MG63 (cell line): ENCODE data around the gene TDG. TPM values are rescaled to one million over a fixed set of nuclear protein-coding genes. Genes with fewer than 3 reads are reported as not detected.
A peak's percentile ranks its signal among the peaks of the same experiment; 100 is the strongest.
"Not testable (repeated sequence)": the region's sequence is repeated elsewhere in the genome, so short reads cannot be mapped to it uniquely, and the experiment has no call there.

Experiments used
- DNase-seq: peaks from one replicate; pipeline ENCODE4 v3.0.0-alpha.2; 2020
- H3K27me3 ChIP-seq: fragments of 250-450 bp; sonication (Bioruptor Pico); 2 replicates; pipeline ENCODE4 v1.5.1; 2020; ENCODE audit warnings: mild to moderate bottlenecking, moderate library complexity
- H3K36me3 ChIP-seq: fragments of 250-450 bp; sonication (Bioruptor Pico); 2 replicates; pipeline ENCODE4 v1.5.1; 2020; ENCODE audit warnings: mild to moderate bottlenecking, moderate library complexity
- H3K4me3 ChIP-seq: fragments of 250-450 bp; sonication (Bioruptor Pico); 2 replicates; pipeline ENCODE4 v1.5.1; 2020; ENCODE audit warnings: mild to moderate bottlenecking, moderate library complexity
- H3K9me3 ChIP-seq: fragments of 250-450 bp; sonication (Bioruptor Pico); 2 replicates; pipeline ENCODE4 v1.5.1; 2020; ENCODE audit warnings: mild to moderate bottlenecking, moderate library complexity
- total RNA-seq: library from RNA; depleted of rRNA; stranded (reverse); fragments of >200 nt; shearing (Covaris generic); gene quantifications from 2 replicates; pipeline ENCODE4 v1.2.3, GENCODE V29; 2014; ENCODE audit warnings: low replicate concordance

TDG gene
- total RNA-seq, 1 experiment from 2014 or later: 24.6 TPM

DNA sequence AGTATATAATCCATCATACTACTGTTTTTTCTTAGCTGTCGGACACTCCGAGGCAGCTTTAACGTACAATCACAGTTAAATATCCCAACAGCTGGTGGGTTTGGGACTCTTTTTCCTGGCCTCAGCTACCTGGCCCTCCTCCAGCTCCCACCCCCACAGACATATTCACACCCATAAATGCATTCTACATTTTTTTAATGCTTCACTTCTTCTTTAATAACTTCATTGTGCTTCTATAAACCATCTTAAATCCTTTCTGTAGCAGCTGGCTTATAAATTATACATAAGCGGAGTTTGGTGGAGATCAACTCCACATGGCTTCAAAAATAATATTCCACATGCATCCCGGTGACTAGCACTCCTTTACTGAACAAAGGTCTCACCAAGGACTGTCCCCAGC is 33.3 kb downstream of the TDG start:
- H3K4me3 ChIP-seq: no peak overlapping the region
- H3K9me3 ChIP-seq: no peaks in the 10 kb centered on the region
- H3K36me3 ChIP-seq: no peaks in the 10 kb centered on the region
- no peaks in the 10 kb centered on the region for H3K27me3 ChIP-seq
- DNase-seq: no peak

DNA sequence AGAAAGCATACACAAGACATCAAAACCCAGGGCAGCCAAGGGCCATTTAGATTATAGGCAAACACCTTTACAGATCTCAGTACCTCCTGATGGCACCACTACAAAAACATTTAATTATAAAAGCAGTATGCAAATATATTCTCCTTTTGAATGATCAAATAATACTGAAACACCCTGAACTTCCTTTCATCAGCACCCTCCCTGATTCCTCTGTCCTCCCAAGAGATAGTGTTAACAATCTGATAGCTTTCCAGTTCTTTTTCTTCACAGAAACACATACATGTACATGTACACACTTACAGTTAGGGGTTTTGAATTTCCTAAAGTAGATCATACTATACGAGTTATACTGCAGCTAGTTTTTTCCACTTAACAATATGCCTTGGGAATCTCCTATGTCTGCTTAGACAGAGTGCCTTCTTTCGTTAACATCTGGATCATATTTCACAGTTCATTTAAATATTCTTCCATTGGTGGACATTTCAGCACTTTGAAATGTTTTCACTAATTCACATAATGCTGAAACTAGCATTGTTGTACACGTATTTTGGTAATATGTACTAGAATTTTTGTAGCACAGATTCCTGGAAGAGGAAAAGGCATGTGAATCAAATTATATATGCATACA is 35.2 kb downstream of the TDG start:
- H3K36me3 ChIP-seq: no peaks in the 10 kb centered on the region
- no peak for DNase-seq
- no peaks in the 10 kb centered on the region for H3K9me3 ChIP-seq
- no peaks in the 10 kb centered on the region for H3K27me3 ChIP-seq
- H3K4me3 ChIP-seq: no peak overlapping the region

DNA sequence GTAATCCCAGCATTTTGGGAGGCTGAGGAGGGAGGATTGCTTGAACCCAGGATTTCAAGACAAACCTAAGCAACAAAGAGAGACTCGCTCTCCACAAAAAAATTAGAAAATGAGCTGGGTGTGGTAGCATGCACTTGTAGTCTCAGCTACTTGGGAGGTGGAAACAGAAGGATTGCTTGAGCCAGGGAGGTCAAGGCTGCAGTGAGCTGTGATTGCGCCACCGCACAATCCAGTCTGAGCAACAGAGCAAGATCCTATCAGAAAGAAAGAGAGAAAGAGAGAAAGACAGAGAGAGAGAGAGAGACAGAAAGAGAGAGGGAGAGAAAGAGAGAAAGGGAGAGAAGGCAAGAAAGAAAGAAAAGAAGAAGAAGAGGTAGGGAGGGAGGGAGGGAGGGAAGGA is 37.0 kb downstream of the TDG start:
- H3K9me3 ChIP-seq: no peaks in the 10 kb centered on the region

DNA sequence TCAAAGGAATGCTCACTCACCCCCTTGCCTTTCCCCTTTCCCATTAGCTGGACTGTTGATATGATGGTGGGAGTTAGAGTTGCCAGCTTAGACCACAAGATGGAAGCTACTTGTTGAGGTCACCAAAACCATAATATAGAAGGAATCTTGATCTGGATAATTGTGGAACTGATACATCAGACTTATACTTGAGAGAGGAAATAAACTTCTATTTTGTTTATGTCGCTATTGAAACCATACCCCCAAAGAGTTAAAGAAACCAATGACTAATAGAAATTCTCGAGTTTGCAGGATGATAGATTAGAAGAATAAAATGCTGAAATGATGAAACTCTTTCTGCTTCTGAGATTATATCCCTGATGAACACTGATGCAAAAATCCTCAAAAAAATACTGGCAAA is 37.9 kb downstream of the TDG start:
- H3K27me3 ChIP-seq: no peaks in the 10 kb centered on the region
- no peak for DNase-seq
- no peaks in the 10 kb centered on the region for H3K36me3 ChIP-seq
- no peak overlapping the region for H3K4me3 ChIP-seq
- no peaks in the 10 kb centered on the region for H3K9me3 ChIP-seq

More for the DNA sequence above, 37.0 kb downstream of the TDG start:
- H3K36me3 ChIP-seq: no peaks in the 10 kb centered on the region
- no peak for DNase-seq
- H3K27me3 ChIP-seq: no peaks in the 10 kb centered on the region
- H3K4me3 ChIP-seq: no peak overlapping the region

DNA sequence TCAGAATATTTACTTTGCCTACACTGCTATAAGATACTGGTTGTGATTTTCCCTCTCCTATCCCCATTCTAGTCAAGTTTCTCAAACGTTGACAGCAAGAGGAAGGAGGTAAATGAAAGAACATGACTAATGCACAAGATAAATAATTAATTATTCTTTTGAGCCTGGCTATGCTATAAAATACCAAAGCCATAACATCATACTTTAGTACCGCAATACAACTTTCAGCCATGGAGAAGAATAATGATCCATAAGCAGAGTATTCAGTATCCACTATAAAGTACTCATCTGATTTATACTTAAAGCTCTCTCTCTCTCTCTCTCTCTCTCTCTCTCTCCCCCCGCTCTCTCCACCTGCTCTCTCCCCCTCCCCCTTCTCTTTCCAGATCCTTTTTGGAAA is 41.3 kb downstream of the TDG start:
- Histone ChIP-seq H3K36me3 (no peaks in the 10 kb centered on the region), H3K4me3 (no peak overlapping the region), H3K9me3 (peaks cover 3% of the 10 kb centered on the region; the same call in 1 of the 2 replicates), H3K27me3 (no peaks in the 10 kb centered on the region)
- no peak for DNase-seq

DNA sequence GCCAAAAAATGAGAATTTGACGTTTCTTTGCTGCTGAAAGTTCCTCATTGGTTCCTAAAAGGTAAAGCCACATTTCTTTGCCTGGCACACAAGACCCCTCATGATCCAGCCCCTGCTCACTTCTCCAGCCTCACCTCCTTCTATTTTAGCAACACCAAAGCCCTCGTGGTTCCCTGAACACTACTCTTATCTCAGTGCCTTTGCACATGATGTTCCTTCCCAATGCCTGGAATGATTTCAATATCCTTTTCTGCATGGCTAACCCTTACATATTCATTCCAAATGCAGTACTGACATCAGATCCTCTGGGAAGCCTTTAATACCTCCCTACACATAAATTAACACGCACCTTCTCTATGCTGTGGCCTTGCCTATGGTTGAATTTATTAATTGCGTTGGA is 44.4 kb downstream of the TDG start:
- no peak for DNase-seq
- H3K27me3 ChIP-seq: no peaks in the 10 kb centered on the region

DNA sequence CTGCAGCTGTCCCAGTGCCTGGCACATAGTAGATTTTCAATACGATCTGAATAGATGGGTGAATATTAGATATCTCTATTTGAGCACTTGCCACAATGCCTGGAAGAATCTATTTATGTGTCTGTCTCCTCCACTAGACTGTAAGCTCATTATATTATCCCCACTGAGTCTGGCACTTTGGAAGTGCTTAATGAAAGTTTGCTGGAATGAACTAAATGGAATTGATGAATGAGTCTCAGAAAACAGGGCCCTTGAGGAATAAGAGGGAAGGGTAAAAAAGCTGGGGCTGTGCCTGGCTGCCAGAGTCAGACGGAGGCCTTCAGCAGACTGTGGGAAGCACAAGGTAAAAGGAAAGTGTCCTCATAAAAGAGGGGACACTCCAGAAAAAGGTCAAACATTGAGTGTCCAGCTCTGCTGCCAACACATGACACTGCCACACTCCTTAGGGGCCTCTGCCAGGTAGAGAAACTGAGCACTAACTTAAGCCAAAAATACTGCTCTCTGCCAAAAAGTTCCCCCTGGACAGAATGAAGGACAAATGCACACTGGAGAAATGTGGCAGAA is 45.0 kb downstream of the TDG start:
- Histone ChIP-seq H3K27me3 (no peaks in the 10 kb centered on the region), H3K4me3 (no peak overlapping the region), H3K9me3 (peaks cover 3% of the 10 kb centered on the region; the same call in 1 of the 2 replicates), H3K36me3 (no peaks in the 10 kb centered on the region)
- no peak for DNase-seq

More for the DNA sequence above, 44.4 kb downstream of the TDG start:
- peaks cover 3% of the 10 kb centered on the region; the same call in 1 of the 2 replicates for H3K9me3 ChIP-seq
- H3K4me3 ChIP-seq: no peak overlapping the region
- no peaks in the 10 kb centered on the region for H3K36me3 ChIP-seq

DNA sequence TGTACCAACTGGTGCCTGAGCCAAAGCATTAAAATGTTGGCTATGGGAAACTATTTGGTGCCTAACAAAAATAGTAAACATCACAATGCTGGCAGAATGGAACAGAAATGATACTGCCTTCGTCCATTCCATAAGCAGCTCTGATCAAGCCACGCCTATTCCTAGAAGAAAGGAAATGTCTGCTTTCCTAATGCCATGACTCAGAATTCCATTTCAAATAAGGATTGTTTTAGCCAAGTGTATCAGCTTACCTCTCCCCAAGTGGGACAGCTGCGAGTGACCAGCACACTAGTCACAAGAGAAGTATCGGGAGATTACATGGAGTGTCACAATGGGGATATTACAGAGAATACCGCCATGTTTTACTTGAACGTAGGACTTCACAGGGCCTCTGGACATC is 45.6 kb downstream of the TDG start:
- no peak overlapping the region for H3K4me3 ChIP-seq

DNA sequence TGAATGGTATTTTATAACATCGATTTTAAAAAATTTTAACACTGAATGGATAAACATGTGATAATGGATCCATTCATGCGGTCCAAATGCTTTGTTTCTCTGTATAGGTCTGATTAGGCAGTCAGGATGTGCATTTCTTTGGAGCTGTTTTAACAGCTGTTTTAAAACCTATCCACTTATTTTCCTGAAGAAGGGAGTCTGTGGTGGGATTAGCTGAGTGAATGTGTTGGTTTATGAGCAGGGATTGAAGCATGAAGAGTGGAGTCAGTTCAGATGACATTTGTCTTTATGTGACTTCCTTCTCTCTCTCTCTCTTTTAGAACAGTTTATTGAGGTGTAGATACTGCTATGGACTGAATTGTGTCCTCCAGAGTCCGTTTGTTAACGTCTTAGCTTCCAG is 46.7 kb downstream of the TDG start:
- no peaks in the 10 kb centered on the region for H3K36me3 ChIP-seq

More for the DNA sequence above, 45.6 kb downstream of the TDG start:
- Histone ChIP-seq H3K27me3 (no peaks in the 10 kb centered on the region), H3K36me3 (no peaks in the 10 kb centered on the region), H3K9me3 (peaks cover 3% of the 10 kb centered on the region; the same call in 1 of the 2 replicates)
- DNase-seq: peak; percentile 70

DNA sequence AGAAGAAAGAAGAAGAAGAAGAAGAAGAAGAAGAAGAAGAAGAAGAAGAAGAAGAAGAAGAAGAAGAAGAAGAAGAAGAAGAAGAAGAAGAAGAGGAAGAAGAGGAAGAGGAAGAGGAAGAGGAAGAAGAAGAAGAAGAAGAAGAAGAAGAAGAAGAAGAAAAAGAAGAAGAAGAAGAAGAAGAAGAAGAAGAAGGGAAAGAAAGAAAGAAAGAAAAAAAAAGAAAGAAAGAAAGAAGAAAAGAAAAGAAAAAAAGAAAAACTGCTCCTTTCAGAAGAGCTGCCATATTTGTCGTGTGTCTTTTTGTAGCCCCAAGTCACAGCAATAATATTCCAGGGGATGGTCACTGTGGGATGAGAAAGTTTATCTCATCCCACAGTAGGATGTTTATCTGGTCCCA is 56.2 kb downstream of the TDG start:
- H3K36me3 ChIP-seq, H3K4me3 ChIP-seq, H3K9me3 ChIP-seq, H3K27me3 ChIP-seq, DNase-seq: not testable (repeated sequence)

More for the DNA sequence above, 46.7 kb downstream of the TDG start:
- Histone ChIP-seq H3K9me3 (peaks cover 3% of the 10 kb centered on the region; the same call in 1 of the 2 replicates), H3K27me3 (no peaks in the 10 kb centered on the region), H3K4me3 (no peak overlapping the region)
- no peak for DNase-seq

DNA sequence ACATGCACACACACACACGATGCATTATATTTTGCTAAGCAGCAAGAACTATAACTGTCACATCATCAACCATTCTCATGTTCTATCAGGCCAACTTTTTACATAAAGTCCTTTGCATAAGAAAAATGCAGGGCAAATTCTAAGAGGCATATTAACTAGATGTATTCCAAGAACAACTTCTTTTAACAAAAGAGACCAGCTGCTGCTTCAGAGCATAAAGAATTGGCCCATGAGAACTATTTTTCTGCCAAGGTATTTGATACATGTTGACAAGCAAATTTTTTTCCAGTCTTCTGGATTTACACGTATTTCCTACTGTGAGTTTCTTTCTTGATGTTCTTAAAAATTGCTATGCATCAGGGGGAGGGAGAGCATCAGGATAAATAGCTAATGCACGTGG is 57.1 kb downstream of the TDG start:
- Histone ChIP-seq H3K36me3 (no peaks in the 10 kb centered on the region), H3K9me3 (no peaks in the 10 kb centered on the region)
- no peak for DNase-seq

DNA sequence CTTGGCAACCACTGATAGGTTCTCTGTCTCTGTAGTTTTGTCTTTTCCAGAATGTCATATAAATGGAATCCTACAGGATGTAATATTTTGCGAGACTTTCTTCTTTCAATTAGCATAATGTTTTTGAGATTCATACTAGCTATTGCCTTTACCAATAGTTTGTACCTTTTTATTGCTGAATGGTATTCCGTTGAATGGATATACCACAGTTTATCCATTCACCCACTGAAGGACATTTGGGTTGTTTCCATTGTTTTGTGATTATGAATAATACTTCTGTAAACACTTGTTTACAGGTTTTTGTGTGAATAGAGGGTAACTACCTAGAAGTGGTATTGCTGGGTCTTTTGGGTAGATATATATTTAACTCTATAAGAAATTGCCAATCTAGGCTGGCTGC is 58.0 kb downstream of the TDG start:
- no peaks in the 10 kb centered on the region; the same call in 1 of the 2 replicates for H3K27me3 ChIP-seq
- DNase-seq: no peak
- H3K4me3 ChIP-seq: no peak overlapping the region
- H3K36me3 ChIP-seq: no peaks in the 10 kb centered on the region
- no peaks in the 10 kb centered on the region for H3K9me3 ChIP-seq

More for the DNA sequence above, 57.1 kb downstream of the TDG start:
- no peak overlapping the region for H3K4me3 ChIP-seq
- H3K27me3 ChIP-seq: no peaks in the 10 kb centered on the region; the same call in 1 of the 2 replicates

DNA sequence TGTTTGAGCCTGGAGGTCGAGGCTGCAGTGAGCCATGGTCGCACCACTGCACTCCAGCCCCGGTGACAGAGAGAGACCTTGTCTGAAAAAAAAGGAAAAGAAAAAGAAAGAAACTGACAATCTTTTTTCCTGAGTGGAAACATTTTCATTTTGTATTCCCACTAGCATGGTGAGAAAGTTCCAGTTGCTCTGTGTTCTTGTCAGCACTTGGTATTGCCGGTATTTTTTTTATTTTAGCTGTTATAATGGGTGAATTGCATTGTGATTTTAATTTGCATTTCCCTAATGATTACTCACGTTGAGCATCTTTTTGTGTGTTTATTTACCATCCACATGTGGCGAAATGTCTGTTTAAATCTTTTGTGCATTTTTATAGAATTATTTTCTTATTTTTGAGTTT is 58.7 kb downstream of the TDG start:
- no peaks in the 10 kb centered on the region for H3K9me3 ChIP-seq
- no peaks in the 10 kb centered on the region for H3K36me3 ChIP-seq
- H3K27me3 ChIP-seq: no peaks in the 10 kb centered on the region; the same call in 1 of the 2 replicates
- no peak for DNase-seq
- no peak overlapping the region for H3K4me3 ChIP-seq

DNA sequence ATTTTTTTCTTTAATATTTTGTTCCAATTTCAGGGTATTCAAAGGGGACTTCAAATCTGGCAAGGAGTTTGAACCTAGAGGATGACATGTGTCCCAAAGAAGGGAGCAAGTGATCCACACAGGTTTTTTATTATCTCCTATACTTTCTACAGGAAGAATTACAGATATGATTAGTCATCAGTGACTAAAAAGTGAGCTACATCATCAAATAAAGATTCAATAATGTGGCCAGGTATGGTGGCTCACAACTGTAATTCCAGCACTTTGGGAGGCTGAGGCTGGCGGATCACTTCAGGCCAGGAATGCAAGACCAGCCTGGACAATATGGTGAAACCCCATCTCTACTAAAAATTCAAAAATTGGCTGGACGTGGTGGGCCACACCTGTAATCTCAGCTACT is 60.1 kb downstream of the TDG start:
- H3K4me3 ChIP-seq: no peak overlapping the region
- no peak for DNase-seq

DNA sequence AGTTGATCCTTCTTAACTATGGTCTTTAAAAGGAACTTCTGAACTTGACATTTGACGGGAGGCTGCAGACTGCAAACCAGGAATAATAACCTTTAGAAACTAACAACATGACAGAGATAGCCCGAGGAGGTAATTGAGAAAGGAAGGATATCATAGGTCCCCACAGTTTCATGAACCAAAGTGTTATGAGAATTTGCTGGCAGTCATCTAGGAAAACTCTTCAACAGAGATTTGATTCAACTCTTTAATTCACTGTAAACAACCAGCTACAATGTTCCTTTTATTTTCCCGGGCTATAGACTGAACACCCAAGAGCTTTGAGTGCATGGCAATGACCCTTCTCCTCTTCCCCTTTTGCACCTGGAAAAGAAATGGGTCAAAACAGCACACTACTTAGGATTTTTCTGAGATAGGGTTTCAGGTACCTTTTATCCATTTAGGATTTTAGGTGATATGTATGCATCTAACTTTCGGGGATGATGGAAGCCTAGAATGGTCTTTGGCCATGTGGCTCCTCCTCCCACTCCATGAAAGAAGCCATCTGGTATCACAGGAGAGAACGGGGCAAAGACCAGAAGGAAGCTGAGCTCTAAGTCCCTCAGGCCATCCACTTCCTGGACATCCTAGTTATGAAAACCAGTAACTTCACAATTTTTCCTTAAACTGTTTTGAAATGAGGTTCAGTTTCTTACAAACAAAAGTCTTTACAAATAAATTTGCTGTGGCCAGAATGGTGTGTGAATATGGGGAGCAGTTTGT is 61.3 kb downstream of the TDG start:
- no peak for DNase-seq
- Histone ChIP-seq H3K4me3 (no peak overlapping the region), H3K27me3 (no peaks in the 10 kb centered on the region; the same call in 1 of the 2 replicates), H3K36me3 (no peaks in the 10 kb centered on the region), H3K9me3 (no peaks in the 10 kb centered on the region)

More for the DNA sequence above, 60.1 kb downstream of the TDG start:
- H3K27me3 ChIP-seq: no peaks in the 10 kb centered on the region; the same call in 1 of the 2 replicates
- H3K9me3 ChIP-seq: no peaks in the 10 kb centered on the region
- no peaks in the 10 kb centered on the region for H3K36me3 ChIP-seq

DNA sequence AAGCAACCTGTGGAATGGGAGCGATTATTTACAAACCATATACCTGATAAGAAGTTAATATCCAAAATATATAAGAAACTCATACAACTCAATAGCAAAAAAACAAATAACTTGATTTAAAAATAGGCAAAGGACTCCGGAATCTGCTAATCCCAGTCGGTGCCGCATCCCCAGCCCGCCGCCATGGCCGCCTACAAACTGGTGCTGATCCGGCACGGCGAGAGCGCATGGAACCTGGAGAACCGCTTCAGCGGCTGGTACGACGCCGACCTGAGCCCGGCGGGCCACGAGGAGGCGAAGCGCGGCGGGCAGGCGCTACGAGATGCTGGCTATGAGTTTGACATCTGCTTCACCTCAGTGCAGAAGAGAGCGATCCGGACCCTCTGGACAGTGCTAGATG is 64.9 kb downstream of the TDG start:
- not testable (repeated sequence) for DNase-seq, H3K27me3 ChIP-seq, H3K9me3 ChIP-seq, H3K4me3 ChIP-seq, H3K36me3 ChIP-seq

DNA sequence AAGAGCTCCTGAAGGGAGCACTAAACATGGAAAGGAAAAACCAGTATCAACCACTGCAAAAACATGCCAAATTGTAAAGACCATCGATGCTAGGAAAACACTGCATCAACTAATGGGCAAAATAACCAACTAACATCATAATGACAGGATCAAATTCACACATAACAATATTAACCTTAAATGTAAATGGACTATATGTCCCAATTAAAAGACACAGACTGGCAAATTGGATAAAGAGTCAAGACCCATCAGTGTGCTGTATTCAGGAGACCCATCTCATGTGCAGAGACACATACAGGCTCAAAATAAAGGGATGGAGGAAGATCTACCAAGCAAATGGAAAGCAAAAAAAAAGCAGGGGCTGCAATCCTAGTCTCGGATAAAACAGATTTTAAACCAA is 70.5 kb downstream of the TDG start:
- H3K36me3 ChIP-seq, DNase-seq, H3K27me3 ChIP-seq, H3K9me3 ChIP-seq, H3K4me3 ChIP-seq: not testable (repeated sequence)
